Nucleus accumbens (tissue), 56 donors: ENCODE data around the gene CNTN4.

ENCODE experiments used
- DNase-seq, 56 donors: peaks; one replicate each; lab custom pipeline; 2025; lab: John Stamatoyannopoulos, UW

CNTN4 gene

DNA sequence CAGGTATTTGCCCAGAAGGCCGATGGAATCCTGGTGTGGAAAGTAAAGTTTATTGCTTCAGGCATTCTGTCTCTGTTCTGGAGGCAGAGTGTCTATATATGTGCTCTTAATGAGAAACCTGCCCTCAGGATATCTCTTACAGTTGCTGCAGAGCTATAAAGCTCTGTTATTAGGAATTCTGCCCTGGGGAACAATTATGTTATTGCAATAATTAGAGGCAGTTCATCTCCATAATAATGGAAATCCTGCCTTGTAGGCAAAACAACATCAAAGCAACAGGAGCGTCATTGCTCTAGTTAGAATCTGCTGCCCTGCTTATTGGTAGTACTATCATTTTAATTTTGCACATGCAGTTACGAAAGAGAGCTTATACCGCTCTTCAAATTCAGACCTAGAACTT, 835.9 kb downstream of the CNTN4 start:
- DNase-seq = no peak

DNA sequence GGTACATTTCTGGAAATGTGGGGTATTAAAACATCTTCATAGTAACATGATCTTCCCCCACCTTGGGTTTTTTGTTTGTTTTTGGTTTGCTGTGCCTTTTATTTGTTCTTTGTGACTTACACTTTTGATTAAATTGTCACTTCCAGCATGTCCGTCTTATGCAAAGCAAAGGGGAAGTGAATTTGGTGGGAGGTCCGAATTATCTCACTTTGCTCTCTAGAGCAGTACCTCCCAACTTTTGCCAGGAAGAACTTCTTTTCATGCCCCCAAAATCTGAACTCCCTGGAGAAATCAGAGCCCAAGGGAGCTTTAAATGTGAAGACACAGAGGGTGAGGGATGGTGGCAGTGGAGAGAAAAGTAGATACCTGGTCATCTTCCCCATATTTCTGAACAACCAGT, 838.4 kb downstream of the CNTN4 start:
- DNase-seq = no peak

DNA sequence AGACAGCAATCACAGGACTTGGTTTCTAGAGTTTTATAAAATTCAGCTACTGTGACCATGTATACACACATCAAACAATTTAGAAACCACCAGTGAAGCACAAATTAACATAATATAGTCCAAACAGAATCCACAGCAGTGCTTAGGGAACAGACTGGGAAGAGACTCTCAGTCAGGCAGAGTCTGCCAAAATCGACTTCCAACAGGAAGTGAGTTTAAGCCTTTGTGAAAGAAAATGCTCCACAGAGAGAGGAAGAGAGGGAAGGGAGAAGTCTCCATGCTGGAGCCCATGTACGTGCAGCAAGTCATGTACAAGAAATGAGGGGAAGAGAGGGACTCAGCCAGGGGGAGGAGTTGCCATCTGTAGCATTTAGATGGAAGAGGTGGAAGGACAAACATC, 838.9 kb downstream of the CNTN4 start:
- DNase-seq = no peak

DNA sequence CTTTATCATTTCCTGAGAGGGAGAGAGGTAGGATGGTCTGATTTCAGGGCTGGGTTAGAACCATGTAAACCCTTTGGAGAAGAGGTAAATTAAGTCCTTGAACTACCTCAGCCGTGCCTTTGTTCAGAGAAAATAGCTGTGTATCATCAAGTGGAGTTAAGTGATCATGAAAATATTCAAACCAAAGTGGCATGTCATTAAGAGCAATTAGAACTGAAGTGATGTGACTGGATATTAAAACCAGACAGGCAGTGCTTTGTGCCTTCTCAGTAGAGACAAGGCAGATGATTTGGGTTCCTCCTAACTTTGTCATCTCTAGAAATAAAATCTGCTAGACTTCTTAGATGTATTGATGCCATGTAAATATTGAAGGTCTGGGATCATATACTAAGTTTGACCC, 840.0 kb downstream of the CNTN4 start:
- no peak for DNase-seq

DNA sequence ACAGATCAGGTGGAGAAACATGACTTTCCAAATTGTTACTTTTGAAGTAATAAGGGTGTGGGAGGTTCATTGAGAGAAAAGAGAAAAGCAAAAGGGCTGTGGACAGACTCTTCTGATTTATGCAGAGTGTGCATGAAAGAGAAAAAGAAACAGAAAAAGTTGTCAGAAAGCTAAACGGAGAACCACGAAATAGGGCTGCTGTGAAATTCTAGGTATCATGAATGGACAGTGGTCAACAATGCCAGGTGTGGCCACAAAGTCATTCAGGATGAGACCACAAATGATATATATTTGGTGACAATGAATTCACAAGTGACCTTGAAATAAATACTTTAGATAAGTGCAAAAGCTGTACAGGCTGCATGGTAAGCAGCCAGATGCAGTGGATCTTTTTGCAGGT, 841.4 kb downstream of the CNTN4 start:
- no peak for DNase-seq

DNA sequence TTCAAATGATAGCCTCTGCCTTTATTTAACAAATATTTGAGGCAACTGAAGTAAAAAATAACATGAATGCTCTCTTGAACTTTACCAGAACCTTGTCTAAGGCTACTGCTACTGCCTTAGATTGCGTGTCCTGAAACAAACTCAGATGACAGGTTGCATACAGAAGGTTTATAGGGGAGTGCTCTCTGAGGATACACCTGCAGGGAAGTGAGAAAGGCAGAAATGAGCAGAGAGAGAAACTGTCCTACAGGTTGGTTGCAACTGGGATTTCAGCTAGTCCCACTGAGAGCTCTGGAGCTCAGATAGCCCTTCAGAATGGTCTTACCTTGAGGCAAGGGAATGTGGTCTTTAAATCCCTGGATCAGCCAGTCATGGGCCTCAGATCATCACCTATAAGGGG, 846.0 kb downstream of the CNTN4 start:
- no peak for DNase-seq

DNA sequence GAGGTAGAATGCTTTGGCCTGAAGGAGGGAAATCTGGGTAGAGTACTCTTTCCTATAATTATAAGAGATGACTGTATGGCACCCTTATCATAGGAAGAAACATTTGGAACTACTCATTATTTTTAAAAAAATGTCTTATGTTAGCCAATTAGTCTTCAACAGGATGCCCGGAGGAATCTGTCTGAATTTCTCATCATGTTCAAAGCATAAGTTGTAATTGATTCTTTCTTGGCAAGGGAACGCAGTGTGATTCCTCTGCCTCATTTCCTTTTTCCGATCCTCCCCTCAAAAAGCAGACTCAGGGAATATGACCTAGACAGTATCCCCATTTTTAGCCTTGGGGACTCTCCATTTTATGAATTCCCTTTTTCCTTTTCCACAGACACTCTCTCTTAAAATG, 846.5 kb downstream of the CNTN4 start:
- no peak for DNase-seq

DNA sequence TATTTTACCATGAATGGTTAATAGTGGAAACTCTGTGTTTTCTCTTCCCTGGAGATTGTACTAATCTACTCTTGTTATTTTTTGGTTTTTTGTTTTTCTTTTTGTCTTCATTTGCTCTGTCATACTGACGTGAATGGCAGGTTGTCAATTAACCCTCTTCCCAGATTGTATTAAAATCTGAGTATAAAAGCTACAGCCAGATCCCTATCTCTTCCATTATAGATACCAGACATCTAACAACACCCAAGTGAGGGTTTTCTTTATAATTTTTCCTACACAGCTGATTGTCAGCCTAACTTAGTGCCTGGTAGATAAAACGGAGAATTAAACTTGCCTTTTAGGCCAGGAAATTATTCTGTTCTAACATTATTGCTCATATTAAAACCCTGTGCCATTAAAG, 848.9 kb downstream of the CNTN4 start:
- no peak for DNase-seq

DNA sequence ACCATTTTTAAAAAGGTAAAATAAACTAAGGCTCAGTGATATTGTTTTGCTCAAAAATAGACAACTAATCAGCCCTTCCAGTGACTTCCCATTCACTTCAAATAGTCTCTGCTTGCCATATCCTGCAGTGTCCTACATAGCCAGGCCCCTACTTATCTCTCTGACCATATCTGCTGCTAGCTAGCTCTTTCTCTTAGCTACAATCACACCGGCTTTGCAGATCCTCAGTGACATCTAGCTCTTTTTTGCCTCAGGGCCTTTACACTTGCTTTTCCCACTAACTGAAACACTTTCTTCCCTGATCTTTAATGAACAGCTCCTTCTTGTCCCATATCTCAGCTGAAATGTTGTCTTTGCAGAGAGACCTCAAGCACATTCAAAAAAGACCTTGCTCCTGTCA, 850.2 kb downstream of the CNTN4 start:
- DNase-seq = no peak

DNA sequence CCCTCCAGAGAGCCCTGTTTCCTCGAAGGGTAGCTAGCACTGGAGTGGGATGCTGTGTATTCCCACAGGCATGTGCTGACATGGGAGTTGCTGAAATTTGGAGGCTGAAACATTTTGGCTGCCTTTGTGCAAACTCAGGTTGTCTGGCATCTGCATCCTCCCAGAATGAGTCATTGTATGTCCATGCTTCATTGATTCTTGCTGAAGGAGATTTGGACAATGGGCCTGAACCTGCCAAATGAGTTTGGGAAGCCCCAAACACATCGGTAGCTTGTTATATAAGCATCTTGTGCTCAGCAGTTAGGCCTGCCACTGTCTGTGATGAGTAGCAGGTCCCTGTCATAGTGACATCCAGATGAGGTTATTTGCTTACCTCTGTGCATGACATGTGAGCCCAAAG, 851.5 kb downstream of the CNTN4 start:
- no peak for DNase-seq

DNA sequence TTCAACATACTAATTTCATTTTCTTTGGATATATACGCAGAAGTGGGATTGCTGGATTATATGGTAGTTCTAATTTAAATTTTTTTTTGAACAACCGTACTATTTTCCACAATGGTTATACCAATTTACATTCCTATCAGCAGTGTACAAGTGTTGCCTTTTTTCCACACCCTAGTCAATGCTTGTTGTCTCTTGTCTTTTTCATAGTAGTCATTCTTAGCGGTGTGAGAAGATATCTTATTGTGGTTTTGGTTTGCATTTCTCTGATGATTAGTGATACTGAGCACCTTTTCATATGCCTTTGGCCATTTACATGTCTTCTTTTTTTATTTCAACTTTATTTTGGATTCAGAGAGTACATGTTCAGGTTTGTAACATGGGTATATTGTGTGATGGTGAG, 858.4 kb downstream of the CNTN4 start:
- DNase-seq = no peak

DNA sequence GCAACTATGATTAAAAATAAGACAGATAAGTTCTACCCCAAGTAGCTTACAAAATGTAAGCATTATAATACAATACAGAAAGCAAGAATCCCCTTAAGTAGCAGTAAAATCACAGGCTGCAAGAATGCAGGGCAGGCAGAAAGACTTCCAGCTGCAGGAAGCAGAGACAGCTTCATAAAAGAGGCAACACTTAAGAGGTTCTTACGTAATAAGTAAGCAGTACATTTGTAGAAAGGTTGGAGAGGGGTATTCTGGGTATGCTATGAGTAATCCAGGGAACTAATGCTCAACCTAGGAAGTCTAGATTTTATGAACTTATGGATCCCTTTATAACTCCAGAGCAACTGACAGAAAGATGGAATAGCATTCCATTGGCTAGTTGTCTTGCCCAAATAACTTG, 859.9 kb downstream of the CNTN4 start:
- DNase-seq = no peak

DNA sequence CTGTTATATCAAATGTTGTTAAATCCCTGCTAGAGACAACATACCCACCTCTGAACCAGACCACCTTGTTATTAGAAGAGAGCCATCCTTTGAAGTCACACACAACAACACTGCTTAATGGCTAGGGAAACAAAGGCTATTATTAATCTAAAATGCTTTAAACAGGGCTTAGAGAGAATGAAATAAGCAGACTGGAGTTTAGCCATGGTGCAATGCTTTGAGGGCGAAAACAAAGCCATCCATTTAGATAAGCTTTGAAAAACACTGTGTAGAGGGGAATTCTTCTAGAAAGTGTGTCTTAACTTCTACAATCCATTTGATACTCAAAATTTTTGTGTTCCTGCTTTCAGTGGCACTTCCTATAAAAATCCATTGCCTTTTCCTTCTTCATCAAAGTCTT, 862.9 kb downstream of the CNTN4 start:
- DNase-seq = no peak

DNA sequence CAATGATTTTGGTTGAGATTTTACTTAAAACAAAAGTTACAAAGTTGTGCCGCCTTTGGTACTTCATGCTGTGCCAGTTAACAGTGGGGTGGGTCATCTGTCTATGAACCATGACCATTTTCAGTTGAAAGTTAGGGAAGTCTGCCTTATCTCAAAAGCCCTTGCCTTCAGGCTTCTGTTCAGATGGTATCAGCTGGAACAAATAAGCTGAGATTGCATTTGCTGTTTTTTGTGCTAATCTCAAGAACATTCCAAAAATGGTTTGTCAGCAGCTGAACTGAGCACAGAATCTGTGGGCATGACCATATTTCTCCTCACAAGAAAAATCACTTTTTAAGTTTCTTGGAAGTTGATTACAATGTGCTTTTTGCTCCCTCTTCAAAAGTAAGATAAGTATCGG, 869.2 kb downstream of the CNTN4 start:
- no peak for DNase-seq

DNA sequence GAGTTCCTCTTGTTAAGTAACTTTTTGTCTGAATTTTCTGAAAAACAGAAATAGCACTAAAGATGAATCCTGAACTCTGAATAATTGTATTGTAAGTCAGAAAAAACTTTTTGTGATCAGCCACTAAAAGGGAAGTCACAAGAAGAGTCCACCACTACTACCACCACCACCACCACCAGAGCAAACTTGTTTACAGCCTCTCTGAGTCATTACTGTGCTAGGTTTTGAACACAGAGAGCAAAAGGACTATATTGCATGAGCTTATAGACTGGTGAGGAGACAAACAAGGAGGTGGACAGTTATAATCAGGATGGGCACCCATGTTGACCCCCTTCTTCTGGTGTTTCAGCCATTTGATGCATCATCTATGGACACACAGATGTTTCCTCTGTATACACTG, 869.8 kb downstream of the CNTN4 start:
- DNase-seq = no peak

DNA sequence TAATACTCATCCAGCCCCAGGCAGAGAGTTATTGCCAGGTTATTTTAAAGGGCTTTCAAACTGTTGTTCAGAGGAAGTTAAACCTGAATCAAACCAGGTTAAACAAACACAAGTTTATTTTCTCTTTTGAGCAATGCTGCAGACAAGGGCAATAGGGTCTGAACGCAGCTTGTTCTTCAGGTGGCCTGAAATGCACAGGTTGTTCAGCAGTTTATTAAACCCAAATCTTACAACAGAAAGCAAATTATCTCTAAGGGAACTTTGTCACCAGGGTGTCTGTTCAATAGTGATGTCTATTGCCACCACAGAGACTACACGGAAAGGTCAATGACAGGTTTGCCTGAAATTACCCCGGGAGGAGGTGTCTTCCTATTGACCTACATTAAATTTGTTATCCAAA, 877.5 kb downstream of the CNTN4 start:
- no peak for DNase-seq

DNA sequence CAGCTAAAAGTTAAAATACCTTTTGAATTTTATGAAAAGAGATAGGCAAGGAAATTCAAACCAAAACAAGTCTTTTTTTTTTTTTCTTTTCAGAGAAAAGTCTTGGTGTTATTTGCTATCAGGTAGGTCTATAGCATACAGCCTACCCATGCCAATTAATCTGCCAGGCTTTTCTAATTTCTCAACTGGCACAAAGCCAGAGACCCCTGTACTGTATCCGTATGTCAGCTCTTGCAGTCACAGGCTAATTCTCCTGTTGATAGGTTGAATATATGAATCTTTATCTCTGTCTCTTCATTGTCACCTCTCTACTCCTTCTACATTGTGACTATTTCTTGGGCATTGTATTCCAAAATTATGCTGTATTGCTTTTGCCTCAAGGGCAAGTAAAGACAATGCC, 878.1 kb downstream of the CNTN4 start:
- no peak for DNase-seq

DNA sequence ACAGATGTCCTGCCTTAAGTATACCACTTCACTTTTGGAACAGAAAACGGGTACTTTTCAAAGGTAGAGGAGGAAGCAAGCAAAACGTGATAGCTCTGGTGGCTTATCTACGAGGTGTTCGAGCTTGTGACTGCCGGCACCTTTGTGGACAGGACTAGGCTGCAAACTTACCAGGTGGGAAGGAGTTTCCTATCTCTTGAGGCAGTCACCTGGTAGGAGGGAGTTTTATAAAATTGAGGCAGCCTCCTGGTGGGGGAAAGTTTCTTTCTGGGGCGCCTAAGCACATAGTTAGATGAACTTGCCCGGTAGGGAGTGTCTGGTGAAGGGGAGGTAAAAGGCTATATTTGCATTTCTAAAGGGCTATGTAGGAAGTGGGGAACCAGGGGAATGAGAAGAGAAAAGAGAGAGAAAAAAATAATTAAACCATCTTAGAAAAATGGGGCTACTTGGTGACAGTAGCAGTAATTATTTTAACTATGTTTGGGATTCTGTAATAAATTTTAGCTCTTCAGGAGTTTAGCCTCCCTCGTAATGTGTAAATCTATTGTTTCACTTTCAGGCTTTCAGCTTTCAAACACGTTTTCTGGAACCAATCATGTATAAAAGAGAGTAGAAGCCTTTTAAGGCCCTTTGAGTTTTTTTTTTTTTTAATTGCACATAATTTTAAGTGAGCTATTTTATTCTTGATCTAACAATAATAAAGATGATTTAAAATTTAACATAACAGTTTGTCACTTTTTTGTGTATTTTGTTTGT, 880.5 kb downstream of the CNTN4 start:
- DNase-seq = no peak

DNA sequence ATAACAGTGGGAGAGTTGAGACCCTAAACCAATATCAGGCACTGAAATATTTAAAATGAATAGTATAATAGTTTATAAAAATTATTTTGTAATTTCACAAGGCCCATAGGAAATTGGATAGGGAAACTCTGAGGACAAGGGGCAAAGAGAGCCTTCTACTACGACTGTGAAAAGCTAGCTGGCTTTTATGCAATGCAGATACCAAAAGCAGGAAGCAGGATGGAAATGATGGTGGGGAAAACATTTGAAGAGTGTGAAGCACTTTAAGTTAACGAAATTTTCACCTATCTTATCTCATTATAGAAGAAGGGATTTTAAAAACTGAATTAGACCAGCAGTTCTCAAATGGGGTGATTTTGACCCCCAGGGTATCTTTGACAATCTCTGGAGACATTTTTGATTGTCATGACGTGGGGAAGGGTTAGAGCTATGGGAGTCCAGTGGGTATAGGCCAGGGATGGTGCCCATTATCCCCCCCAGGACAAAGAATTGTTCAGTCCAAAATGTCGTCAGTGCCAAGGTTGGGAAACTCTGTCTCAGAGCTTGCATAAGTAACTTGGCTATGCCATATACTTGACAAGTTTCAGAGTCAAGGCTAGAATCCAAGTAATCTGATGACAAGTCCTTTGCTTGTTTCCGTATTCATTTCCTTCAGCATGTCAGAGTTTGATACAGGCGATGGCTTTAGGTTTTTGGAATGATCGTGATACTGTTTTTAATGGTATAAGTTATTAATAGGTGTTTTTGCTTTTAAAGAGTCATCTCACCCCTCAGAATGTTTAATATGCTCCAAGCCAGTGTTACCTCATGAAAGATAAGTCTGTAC, 885.6 kb downstream of the CNTN4 start:
- DNase-seq = no peak

DNA sequence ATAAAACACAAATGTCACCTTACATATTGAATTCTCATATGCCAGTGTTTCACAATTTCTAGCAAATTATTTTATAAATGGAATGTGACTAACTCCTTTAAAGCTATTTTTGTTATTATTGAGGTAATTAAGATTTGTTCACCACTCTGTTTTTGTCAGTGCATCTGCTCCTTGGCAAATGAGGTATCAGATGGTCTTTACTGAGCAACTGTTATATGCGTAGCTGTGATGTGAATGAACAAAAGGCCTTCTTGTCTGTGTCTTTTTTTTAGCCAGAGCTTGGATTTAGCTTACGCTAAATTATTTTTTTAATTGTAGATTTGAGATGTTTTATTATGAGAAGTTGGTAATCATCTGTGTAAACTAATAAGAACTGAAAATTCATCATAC, 886.2 kb downstream of the CNTN4 start:
- DNase-seq = no peak

DNA sequence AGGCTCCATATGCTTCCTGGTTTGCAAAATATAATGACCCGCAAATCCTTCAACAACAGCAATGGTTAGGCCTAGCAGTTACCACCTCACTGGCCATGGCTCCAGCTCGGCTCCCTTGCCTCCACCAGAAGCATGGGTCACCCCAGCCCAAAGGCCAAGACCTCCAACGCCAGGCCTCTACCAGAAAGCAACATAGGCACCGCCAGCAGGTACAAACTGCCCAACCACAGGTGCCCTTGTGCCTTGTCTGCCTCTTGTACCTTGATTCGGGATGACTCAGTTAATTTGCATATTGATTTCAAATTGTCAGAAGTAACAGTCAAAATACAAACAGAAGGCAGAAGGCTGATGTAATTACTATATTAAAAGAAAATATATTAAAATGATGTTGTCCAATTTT, 886.8 kb downstream of the CNTN4 start:
- DNase-seq = no peak

DNA sequence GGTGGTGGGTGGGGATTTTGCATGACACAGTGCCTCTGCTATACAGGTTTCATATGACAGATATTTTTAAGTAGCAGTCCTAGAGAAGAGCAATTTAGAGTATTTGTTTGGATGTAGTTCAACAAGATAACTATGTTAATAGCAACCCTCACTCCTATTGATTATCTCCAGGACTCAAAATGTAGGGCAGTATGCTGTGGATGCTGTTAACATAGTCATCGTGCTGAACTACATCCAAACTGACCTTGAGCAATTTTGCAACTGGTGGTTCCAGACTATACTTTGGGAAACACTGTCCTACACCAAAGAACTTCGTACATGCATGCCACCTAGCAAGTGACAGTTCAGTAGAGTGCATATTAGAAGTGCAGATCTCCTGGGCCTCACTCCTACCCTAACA, 893.9 kb downstream of the CNTN4 start:
- no peak for DNase-seq
